CMK (cell line): ENCODE results near the gene SLMAP.

Source experiments
- DNase-seq: peaks from one replicate; pipeline ENCODE4 v3.0.0-alpha.2; 2010; ENCODE audit warnings: low read depth

SLMAP gene

DNA sequence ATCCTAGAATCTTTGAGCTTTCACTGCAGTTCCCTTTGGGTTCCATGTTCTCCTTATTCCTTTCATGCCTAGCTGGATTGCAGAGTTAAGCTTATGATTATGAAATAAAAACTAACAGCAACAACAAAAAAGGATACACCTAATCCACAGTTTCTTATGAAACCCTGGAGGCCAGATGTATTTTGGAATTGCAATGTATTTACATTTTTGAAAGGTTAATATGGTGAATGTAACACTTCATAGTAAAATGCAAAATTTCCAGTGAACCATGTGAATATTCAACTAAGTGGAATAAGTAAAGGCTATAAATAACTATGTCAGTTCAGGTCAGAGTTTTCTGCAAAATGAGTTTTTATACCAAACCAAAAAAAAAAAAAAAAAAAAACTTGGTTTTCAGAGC is 186.3 kb downstream of the SLMAP start:
- no peak for DNase-seq

DNA sequence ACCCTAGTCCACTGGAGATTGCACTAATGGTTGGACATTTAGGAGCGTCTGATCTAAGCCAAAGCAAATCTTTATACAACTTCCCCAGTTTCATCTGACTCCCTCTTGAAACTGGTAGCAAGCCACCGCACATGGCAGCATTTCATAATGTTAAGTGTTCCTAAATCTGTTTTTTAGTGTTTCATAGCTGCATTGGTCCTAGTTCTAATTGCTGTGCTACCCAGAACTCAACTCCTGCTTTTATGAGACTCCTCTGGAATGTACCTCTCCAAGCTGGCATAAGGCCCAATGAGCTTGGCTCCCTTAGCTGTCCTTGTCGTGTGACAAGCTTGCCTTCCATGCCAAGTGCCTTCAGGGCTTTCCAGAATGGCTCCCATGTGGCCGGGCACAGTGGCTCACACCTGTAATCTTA is 186.8 kb downstream of the SLMAP start:
- no peak for DNase-seq

DNA sequence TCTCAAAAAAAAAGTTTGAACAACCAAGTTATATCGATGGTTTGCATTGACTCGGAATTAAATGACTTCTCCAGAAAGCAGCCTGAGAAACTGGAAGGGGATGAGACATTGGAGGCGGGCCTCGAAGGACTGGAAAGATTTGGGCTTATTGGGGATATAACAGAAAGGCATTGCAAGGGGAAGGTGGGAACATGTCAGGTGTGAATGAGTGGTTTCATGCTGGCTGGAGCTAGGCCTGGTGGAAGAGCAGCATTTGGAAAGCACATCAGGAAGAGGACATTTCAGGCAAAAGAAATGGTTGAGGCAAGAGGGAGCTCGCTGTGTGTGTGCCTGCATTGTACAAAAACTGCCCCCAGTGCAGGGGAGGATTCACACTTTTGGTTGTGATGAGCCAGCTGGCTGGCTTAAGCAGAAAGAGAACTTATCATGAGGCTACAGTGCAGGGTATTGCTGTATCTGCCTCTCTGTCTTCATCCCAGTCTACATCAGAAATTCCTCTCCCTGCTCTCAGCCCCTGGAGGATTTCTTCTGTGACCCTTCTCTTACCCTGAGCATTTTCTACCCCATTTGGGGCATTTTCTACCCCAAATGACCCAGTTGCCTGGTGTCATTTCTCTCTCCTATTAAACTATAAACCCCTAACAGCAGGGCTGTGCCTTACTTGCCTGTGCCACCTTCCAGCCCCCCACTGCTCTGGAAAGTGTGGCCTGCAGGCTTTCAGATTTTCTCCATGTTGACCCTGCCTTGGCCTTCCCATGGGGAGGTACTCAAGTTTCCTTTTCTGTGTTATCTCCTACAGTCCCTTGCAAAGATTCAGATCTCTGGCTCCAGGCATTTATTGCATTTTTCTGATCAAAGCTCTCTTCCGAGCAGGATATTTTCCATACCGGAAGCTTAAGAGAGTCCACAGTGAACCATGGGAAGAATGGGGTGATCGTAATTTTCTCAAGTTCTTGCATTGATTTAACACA is 187.7 kb downstream of the SLMAP start:
- DNase-seq: no peak

DNA sequence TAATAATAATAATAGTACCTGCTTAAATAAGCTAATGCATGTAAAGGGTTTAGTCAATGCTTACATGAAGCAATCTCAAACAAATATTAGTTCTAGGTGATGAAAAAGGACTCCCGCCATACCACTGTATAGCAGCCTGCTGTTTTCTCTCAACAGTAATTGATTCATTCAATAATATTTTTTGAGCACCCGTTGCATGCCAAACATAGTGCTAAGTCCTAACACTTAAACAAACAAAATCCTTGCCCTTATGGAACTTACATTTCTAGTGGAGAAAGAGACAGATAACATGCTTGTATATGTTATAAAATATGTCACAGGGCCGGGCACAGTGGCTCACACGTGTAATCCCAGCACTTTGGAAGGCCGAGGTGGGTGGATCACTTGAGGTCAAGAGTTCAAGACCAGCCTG is 190.9 kb downstream of the SLMAP start:
- no peak for DNase-seq

DNA sequence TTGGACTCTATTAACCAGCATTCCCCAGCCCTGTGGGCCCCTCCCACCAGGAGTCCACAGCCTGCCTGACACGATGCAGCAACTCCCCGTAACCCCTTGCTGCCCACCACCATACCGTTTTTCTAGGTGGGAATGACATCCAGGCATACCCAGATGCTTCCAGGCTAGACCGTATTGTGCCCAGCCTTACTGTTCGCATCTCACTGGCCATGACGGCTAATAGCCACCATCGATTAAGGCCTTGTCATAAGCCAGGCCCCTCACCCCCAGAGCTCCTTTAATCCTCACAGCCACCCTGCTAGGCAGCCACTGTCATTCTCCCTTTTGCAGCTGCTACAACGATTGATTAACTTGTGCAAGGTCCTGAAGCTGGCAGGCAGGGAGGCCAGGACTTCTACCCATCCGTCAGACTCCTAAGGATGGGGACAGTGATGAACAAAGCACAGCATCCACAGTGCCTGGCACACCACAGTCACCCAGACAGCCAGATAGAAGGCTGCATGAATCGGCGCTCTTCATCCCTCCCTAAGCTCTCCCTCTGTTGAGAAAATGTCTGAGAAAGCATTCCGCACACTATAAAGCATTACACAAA is 192.1 kb downstream of the SLMAP start:
- no peak for DNase-seq

DNA sequence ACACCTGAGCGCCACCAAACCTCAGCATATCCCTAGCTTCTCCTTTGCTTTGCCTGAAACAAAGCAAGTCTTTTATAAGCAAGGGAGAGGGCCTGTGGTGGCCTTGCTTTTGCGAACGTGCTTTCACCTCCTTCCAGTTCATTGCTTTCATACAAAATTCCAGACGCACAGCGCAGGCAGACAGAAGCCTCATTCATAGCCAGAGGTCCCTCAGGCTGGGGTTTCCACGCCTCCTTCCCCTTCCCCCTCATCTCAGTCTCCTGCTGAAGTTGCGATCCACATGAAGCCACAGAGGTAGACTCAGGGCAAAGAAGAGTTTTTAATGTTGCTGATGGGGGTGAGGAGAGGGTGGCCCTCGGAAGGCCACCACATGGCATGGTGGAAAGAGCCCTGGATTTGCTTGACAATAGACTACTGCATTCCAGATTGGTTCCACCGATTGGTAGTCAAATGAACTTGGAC is 192.7 kb downstream of the SLMAP start:
- no peak for DNase-seq

DNA sequence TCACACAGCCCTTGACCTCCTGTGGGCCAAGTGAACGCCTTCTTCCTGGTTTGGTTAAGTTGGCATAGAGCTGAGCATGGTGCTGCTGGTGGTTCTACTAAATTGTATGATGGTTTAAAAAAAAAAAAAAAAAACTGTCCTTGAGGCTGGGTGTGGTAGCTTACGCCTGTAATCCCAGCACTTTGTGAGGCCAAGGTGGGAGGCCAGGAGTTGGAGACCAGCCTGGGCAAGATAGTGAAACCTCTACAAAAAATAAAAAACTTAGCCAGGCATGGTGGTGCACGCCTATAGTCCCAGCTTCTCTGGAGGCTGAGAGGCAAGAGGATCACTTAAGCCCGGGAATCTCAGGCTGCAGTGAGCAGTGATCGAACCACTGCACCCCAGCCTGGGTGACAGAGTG is 193.2 kb downstream of the SLMAP start:
- DNase-seq: no peak

DNA sequence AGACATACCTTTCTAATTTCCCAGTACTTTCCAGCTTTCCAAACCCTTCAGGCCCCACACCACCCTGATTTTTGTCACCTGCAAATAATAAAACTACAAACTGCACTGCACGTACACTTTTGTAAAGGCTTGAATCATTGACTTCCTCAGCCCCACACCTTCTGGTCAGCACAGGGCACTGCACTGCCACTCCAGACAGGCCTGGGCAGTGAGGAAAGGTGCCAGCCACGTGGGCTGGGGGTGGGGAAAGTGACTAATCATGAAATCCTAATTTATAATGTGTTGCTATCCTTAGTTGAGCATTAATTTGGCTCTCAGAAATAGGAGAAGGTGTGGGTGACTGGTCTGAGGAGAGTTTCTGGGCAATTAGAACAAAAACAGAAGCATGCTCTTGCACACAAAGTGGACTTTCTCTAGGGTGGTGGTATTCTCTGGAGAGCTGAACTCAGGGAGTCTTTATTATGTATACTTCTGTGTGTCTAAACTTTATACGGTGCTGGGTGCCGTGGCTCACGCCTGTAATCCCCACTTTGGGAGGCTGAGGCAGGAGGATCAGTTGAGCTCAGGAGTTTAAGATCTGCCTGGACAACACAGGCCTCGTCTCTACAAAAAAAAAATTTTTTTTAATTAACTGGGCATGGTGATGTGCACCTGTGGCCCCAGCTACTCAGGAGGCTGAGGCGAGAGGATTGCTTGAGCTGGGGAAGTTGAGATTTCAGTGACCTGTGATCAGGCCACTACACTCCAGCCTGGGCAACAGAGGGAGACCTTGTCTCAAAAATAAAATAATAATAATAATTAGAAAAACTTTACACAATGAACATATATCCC is 193.9 kb downstream of the SLMAP start:
- DNase-seq: no peak

DNA sequence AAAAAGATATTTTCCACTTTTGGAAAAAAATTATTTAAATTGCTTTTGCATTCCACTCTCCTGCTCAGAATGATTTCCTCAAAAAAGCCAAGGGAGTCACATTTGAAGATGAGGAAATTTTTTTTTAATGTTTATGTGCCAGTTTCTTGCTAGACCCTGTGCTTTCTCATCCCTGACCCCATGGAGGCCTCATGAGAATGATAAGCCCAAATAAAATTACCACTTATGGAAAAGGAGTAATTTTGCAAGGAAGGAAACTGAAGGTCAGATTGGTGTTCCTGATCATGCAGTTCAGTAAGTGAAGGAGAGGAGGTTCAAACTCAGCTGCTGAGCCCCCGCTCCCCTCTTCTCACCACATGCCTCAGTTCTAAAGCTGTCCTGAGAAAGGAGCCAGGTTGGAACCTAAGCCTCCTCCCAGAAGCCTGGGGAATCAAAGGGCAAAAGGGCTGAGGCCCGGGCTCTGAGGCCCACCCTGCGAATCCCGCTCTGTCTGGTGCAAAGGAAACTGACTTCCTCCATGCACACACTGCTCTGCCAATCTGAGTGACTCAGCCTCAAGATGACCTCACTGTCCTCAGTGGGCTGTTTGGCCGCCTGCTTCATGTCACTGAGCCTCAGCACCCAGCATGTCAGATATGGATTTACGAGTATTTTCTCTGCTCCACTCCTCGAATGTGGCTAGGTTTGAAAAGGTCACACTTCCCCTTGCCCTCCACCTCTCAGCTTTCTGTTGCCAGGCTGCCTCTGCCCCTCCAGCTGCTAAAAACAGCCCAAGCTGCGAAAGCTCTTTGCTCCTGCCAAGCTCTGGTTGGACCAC is 195.2 kb downstream of the SLMAP start:
- DNase-seq: peak; percentile 9

DNA sequence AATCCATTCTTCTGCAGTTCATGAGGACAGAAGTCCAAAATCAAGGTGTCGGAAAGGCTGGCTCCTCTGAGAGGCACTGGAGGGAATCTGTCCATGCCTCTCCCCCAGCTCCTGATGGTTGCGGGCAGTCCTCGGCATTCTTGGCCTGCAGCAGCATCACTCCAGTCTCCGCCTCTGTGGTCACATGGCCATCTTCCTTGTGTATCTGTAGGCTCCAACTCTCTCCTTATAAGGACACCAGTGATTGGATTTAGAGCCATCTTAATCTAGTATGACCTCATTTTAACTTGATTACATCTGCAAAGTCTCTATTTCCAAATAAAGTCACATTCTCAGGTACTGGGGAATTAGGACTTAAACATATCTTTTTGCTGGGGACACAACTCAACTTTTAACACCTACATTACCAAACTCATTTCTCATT is 196.1 kb downstream of the SLMAP start:
- no peak for DNase-seq

DNA sequence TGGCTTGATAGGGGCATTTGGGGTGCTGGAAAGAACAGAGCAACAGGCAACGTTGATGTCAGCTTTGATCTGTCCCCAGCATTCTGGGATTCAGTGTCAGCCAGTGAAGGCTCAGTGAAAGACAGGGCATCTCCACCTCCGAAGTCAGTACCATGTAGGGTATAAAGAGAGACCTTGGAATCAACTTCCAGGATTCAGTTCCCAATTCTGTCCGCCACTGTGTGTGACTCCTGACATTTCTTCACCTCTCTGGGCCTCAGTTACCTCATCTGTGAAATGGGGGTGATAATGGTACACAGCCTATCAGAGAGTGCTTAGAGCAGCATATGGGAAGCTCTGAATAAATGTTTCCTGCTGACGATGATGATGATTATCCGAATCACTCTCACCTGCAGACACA is 196.5 kb downstream of the SLMAP start:
- DNase-seq: no peak

DNA sequence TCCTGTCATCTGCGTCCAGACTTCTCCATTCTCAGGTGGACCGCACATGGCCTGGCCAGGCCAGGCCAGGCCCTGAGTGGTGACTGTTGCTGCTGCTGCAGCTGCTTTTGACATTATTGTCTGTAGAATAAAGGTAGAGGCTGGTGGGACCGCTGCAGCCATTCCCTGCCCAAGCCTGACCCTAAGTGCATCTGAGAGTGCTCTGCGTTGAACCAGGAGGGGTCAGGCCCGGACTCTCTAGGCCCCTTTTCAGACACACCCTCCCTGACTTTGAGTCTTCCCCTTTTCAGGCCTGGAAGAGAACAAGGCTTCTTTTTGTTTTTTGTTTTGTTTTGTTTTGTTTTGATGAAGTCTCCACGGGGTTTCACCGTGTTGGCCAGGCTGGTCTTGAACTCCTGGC is 197.5 kb downstream of the SLMAP start:
- no peak for DNase-seq

DNA sequence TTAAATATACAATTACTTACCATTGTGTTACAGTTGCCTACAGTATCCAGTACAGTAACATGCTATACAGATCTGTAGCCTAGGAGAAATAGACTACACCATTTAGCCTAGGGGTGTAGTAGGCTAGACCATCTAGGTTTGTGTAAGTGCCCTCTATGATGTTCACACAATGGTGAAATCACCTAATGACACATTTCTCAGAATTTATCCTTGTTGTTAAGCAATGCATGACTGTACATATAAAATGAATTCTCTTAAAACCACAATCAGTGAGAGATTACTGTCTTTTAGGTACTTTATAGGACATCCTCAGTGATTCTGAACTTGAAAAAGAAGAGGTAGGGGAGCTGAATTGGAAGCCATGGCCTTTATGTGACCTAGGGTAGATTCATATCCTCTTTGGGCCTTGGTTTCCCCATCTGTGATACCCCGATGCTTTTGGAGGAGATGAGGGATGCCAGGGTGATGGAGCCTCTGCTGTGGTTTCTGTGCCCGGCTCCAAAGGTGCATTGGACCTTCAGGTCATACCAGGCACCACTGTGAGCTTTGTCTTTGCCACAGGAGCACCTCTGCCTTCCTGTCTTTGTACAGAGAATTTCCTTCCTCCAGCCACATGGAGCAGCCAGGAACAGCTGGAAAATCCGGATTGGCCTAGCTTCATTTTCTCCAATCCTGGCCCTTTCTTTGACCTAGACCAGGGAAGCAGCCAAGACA is 200.2 kb downstream of the SLMAP start:
- no peak for DNase-seq

DNA sequence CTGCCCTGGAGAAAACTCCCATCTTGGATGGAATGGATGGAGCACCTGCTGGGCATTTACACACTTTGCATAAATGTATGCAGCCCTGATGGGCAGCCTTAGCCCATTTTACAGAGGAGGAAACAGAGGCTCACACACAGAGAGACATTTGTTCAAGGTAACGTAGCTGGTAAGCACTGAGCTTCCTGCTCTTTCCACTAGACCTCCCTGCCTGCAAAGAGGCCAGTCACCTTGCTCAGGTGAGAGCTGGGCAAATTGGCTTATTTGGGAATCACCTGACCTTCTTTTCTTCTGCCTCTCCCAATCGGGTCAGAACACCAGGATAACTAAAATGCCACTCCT is 200.7 kb downstream of the SLMAP start:
- DNase-seq: no peak

DNA sequence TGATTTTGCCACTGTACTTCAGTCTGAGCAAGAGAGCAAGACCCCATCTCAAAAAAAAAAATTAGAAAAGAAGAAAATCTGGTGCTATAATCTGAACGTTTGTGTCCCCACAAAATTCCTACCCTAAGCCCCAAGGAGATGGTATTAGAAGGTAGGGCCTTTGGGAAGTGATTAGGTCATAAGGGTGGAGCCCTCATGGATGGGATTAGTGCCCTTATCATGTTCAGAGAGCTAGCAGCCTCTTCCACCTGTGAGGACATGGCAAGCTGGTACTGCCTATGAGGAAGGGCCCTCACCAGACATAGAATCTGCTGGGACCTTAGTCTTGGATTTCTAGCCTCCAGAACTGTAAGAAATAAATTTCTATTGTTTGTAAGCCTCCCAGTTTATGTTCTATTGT is 201.7 kb downstream of the SLMAP start:
- no peak for DNase-seq

DNA sequence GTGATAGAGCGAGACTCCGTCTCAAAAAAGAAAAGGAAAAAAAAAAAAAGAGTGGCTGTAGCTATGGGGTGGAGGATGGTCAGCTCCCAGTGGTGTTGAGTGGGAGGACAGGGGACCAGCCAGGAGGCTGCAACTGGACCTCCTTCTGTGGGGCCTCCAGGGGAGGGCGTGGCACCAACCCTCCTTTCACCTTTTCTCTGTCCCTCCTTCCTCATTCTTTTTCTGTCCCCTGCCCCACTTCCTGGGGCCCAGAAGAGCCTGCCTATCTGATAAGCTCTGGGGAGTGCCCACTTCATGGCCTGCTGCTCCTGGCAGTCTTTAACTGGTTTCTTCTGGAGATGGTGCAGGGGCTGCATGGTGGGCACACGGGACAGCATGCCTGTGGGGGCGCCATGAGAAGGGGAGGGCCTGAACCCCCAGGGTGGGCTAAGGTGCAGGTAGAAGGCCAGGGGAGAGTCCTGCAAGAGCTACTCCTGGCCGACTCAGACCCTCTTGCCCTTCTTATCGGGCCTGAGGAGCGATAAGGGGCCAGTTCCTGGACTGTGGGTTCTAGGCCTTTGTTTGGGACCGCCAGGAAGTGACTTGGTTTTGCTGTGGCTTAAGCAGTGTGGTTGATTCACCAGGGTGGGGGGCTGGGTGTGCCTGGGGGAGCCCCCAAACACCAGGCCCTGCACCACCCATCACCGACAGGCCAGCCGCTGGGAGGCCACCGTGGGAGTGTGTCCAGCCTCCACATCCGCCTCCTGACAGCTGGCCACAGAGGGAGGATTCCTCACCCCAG is 202.7 kb downstream of the SLMAP start:
- peak; percentile 84 for DNase-seq

DNA sequence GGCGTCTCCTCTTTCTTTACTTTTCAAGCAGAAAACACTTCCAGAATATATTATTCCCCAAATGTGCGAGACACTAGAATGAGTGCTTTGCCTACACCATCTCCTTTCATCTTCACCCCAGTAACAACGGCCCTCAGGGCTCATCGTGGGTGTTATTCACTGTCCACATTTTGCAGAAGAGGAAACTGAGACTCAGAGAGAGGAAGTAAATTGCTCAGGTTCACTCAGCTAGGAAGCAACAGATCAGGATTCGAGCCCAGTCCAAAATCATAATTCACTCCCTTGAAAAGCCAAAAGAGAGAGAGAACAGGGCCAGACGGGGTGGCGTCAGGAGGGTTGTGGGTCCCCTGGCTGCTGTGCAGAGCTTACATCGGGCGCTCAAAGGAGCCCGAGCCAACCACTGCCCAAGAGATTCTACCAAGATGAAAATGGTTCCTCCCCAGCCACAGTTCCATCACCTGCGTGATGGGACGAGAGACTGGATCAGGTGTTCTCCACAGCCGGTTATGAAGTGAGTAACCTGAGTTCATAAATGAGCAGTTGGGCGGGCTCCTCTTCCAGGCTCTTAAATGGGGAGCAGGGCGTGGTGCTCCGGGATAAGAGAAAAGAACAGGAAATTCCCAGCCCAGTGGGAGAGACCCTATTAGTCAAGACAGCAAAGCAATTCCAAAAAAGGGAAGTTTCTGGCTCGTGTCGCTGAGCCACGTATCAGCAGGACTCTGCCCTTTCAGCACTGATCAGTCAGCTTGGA is 203.5 kb downstream of the SLMAP start:
- no peak for DNase-seq

DNA sequence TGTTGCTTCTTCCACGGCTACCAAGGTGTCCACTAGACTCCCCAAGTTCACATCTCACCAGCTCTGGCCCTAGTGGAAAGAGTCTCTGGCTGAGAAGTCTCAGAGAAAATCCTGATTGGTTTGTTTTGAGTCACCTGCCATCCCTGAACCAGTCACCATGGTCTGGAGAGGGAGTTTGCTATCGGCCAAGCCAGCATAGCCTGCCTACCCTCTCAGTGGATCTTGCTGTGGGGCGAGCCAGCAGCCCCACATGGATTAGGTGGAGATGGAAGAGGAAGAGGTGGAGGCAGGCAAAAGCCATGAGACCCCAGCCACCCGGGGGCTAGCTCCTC is 204.0 kb downstream of the SLMAP start:
- no peak for DNase-seq

DNA sequence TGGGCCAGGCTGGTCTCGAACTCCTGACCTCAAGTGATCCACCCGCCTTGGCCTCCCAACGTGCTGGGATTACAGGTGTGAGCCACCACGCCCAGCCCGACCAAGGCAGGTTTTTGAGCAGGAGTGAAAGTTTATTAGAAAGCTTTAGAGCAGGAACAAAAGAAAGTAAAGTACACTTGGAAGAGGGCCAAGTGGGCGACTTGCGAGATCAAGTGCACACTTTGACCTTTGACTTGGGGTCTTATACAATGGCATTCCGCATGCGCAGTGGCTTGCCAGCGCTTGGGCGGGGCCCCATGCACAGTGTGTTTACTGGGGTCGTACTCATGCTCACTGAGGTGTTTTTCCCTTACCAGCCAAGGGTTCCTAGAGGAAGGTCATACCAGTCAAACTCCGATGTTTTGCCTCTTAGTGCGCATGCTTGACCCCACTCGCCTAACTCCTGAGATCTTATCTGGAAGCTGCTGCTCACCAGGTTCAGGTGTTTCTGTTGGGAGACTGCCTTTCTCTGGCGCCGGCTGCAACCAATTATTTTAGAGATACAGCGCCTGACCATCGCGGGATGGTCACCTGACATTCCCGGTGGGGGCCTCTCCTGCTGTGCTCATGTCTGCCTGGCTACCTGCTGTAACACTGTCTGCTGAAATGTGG is 205.2 kb downstream of the SLMAP start:
- no peak for DNase-seq
